AG20443 (cell line): ENCODE measurements around the gene MTHFD2L.
"Not testable (repeated sequence)": the region's sequence is repeated elsewhere in the genome, so short reads cannot be mapped to it uniquely, and the experiment has no call there.

Source experiments
- DNase-seq: peaks from one replicate; pipeline ENCODE4 v3.0.0; 2012; ENCODE audit warnings: low spot score, mixed read lengths

Gene MTHFD2L

DNA sequence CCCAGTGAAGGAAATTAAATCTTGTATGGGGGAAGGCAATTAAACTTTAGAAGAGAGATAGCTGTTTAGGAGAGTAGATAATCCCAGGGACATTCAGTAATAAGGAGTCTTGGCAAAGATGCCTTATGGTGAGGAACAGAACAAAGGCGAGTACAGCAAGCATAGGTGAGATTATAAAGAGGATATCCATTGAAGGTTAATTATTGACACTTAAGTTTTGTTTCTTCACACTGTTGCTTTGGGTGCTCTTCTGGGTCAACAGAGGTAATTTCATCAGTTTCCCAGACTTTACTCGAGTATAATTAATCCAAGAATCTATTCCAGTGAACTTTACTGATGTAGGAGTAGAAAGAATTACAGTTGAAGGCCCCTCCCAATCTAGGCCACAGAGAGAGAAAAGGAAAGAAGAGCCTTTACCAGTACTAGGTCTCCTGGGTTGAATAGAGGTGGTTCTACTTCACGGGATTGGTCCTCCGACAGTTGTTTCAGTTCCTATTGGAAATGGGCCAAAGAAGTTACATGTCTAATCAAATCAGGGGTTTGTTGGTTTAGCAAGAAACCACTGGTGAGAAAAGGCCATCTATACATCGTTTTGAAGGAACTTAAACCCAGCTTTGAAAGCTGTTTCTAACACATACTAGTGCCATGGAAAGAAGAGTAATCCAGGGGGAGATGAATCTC lies 177.6 kb downstream of the MTHFD2L start:
- no peak for DNase-seq

DNA sequence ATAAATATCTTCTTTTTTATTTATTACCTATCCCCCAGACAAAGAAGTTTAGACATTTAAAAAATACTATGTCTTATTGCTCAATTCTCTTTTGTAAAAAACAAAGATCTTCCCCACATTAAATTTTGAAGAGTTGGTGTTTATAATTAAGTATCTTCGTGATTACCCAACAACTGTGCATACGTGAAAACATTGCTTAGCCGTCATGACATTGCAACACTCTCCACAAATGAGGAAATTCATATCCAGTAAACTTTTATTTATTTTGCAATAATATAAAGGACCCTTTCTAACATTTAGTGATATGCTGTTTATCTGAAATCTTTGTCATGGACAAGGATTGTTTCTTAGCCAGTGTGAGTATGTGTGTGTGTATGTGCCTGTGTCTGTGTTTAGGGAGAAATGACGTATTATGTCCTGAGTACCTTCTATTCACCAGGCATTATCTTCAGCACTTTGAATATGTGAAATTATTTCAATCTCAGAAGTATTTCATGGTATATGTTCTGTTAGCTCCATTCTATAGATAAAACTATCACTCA lies 180.9 kb downstream of the MTHFD2L start:
- no peak for DNase-seq

DNA sequence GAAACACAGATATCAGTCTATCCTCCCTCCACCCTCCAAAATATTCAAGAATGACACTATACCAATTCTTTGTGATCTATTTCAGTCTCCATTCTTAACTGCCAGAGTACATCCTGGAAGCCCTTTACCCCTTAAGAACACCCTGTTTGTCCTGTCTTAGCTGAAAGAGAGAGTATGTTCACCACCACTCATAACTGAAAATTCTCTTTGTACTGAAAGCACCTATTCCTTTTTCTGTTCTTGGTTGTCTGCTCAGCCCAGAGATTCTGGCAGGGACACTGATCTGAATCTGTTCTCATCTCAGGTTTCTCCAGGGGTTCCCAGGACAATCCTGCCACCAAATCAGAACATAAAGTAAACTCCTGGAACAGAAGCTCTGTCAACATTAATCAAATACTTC lies 181.6 kb downstream of the MTHFD2L start:
- no peak for DNase-seq

DNA sequence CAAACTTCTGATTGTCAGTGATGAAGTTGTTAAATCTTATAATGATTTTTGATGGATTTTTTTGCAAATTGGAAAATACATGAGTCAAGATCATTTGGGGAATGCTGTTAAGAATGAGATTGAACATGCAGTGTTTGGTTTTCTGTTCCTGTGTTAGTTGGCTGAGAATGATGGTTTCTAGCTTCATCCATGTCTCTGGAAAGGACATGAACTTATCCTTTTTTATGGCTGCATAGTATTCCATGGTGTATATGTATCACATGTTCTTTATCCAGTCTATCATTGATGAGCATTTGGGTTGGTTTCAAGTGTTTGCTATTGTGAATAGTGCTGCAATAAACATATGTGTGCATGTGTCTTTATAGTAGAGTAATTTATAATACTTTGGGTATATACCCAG lies 182.5 kb downstream of the MTHFD2L start:
- DNase-seq: not testable (repeated sequence)

DNA sequence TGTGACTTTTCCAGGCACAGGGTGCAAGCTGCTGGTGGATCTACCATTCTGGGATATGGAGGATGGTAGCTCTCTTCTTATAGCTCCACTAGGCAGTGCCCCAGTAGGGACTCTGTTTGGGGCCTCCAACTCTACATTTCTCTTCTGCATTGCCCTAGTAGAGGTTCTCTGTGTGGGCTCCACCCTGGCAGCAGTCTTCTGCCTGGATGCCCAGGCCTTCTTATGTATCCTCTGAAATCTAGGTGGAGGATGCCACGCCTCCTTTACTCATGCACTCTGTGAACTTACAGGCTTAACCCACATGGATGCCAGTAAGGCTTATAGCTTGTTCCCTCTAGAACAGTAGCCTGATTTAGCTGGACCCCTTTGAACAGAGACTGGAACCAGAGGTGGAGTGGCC lies 186.1 kb downstream of the MTHFD2L start:
- no peak for DNase-seq
